Endodermal cell (in vitro differentiated cells): ENCODE measurements around the gene PRSS36. TPM values are rescaled to one million over a fixed set of nuclear protein-coding genes. Genes with fewer than 3 reads are reported as not detected.

ENCODE experiments used
- DNase-seq: peaks from one replicate; pipeline ENCODE4 v3.0.0-alpha.2; 2017
- H3K27ac ChIP-seq: 2 replicates; pipeline ENCODE4 v1.5.1; 2013; ENCODE audit warnings: mild to moderate bottlenecking, low read depth, low read length, moderate library complexity
- H3K27me3 ChIP-seq: 2 replicates; pipeline ENCODE4 v1.6.1; 2013; ENCODE audit warnings: mild to moderate bottlenecking, low read length, moderate library complexity; ENCODE audit not compliant: insufficient read depth, control insufficient read depth, poor library complexity, severe bottlenecking
- H3K36me3 ChIP-seq: 2 replicates; pipeline ENCODE4 v1.7.0; 2013; ENCODE audit warnings: mild to moderate bottlenecking, low read length, moderate library complexity; ENCODE audit not compliant: control insufficient read depth, insufficient read depth
- H3K4me1 ChIP-seq: one replicate; pipeline ENCODE4 v1.7.0; 2013; ENCODE audit warnings: low read length; ENCODE audit not compliant: control insufficient read depth, insufficient read depth
- H3K4me3 ChIP-seq: 2 replicates; pipeline ENCODE4 v1.5.1; 2013; ENCODE audit warnings: mild to moderate bottlenecking, low read length, moderate library complexity
- H3K9ac ChIP-seq: 2 replicates; pipeline ENCODE4 v1.6.1; 2013; ENCODE audit warnings: mild to moderate bottlenecking, low read length, moderate library complexity; ENCODE audit not compliant: poor library complexity, severe bottlenecking; ENCODE audit errors: extremely low read depth
- H3K9me3 ChIP-seq: 2 replicates; pipeline ENCODE4 v1.6.1; 2013; ENCODE audit warnings: mild to moderate bottlenecking, low read length, moderate library complexity; ENCODE audit not compliant: control insufficient read depth
- H3K27ac Mint-ChIP-seq: 2 replicates; pipeline ENCODE4 v1.8.0; 2020; ENCODE audit warnings: mixed read lengths
- H3K27me3 Mint-ChIP-seq: 2 replicates; pipeline ENCODE4 v1.8.0; 2021; ENCODE audit warnings: mild to moderate bottlenecking, mixed read lengths; ENCODE audit not compliant: insufficient read depth
- H3K36me3 Mint-ChIP-seq: 2 replicates; pipeline ENCODE4 v1.8.0; 2020; ENCODE audit warnings: low read depth, mixed read lengths
- H3K4me1 Mint-ChIP-seq: 2 replicates; pipeline ENCODE4 v1.8.0; 2020; ENCODE audit warnings: mixed read lengths
- H3K4me3 Mint-ChIP-seq: 2 replicates; pipeline ENCODE4 v1.8.0; 2020; ENCODE audit warnings: mild to moderate bottlenecking, moderate library complexity, mixed read lengths
- H3K9me3 Mint-ChIP-seq: 2 replicates; pipeline ENCODE4 v1.8.0; 2020; ENCODE audit warnings: mild to moderate bottlenecking, mixed read lengths
- CTCF ChIP-seq: fragments of 200-600 bp; sonication (generic); conservative IDR thresholded peaks from 2 replicates; pipeline ENCODE4 v1.5.0; 2021; ENCODE audit warnings: antibody characterized with exemption, mild to moderate bottlenecking
- WGBS, 2 experiments: methylation state at CpG; one replicate each; pipeline versions ENCODE4 v1.1.5 to v1.1.7; 2013; ENCODE audit warnings: missing lambda C conversion rate in 2 of 2, mixed read lengths in 1 of 2; ENCODE audit not compliant: insufficient coverage in 1 of 2, insufficient read length in 1 of 2; 5-methylcytosine and 5-hydroxymethylcytosine counted together
- total RNA-seq, 2 donors: library from RNA; stranded (reverse); fragmentation: NEBNext Ultra II Directional in 1 of 2; extraction: Animal tissue kit (Norgen Biotek cat#: 25700) in 1 of 2; gene quantifications; 2 replicates in 1 of 2; 3 replicates in 1 of 2; pipeline ENCODE4 v1.2.1, GENCODE V29; 2021

Gene PRSS36
- total RNA-seq, 2 donors from 2014 or later: 0.22 to 0.71 TPM

GRCh38 chr16:31129568-31130335 is 20.1 kb downstream of the PRSS36 start:
- TF ChIP-seq CTCF: no peak
- Histone ChIP-seq H3K27me3 (no peaks in the 10 kb centered on the region), H3K27ac (no peak overlapping the region), H3K9ac (no peak overlapping the region), H3K9me3 (no peaks in the 10 kb centered on the region), H3K4me1 (peaks cover 10% of the 10 kb centered on the region), H3K4me3 (no peak overlapping the region), H3K36me3 (peaks cover 19% of the 10 kb centered on the region)
- H3K4me1 Mint-ChIP-seq: peaks cover 21% of the 10 kb centered on the region
- H3K9me3 Mint-ChIP-seq: no peaks in the 10 kb centered on the region
- no peak overlapping the region for H3K4me3 Mint-ChIP-seq
- peak overlapping the region; percentile 66 for H3K27ac Mint-ChIP-seq
- H3K36me3 Mint-ChIP-seq: peaks cover 26% of the 10 kb centered on the region
- DNase-seq: no peak
- no peaks in the 10 kb centered on the region for H3K27me3 Mint-ChIP-seq
- 92 to 94% methylated on average over 25 to 29 of the region's 29 CpGs for WGBS, 2 experiments

DNA sequence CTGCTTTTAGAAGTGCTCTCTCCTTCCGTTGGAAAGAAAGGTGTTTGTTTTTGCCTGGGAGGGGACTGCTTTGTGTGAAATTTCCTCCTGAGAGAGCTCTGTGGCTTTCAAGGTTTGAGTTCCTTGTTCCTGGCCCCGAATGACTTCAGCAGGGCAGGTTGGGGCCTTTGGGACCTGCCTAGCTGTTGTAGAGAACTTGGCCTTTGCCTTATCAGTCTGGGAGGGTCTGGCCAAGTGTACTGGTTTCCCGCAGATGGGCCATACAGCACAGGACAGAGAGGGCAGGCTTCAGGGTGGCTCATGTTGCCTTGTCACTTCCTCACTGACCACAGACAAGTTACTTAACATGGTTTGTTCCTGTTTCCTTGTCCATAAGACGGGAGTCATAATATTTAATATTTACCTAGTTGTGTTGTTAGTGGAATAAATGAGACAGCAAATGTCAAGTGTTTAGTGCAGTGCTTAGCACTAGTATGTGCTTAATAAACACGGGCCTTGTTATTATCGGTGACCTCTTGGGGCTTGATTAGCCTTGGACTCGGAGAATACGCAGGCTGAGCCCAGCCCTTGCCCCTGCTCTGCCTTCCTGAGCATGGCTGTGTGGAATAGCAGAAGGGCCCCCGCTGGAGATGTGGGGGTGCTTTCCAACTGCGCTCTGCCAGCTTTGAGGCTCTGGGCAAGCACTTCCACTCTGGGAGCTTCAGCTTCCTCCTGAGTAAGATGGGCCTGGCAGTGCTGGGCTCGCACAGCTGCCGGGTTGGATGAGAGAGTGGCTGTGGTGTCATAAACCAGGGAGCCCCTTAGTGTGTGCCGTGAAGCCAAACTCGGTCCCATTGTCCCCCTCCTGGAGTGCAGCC is 20.9 kb downstream of the PRSS36 start:
- 91 to 99% methylated on average over 10 to 14 of the region's 14 CpGs for WGBS, 2 experiments
- H3K4me1 Mint-ChIP-seq: peaks cover 15% of the 10 kb centered on the region
- peaks cover 30% of the 10 kb centered on the region for H3K36me3 Mint-ChIP-seq
- H3K36me3 ChIP-seq: peaks cover 19% of the 10 kb centered on the region
- H3K27me3 Mint-ChIP-seq: no peaks in the 10 kb centered on the region
- DNase-seq: no peak
- H3K4me1 ChIP-seq: peaks cover 7% of the 10 kb centered on the region
- H3K4me3 ChIP-seq: no peak overlapping the region
- no peak for TF ChIP-seq CTCF
- H3K9ac ChIP-seq: no peak overlapping the region
- H3K27me3 ChIP-seq: no peaks in the 10 kb centered on the region
- no peak overlapping the region for H3K27ac Mint-ChIP-seq
- H3K4me3 Mint-ChIP-seq: no peak overlapping the region
- H3K27ac ChIP-seq: no peak overlapping the region
- H3K9me3 Mint-ChIP-seq: no peaks in the 10 kb centered on the region
- H3K9me3 ChIP-seq: no peaks in the 10 kb centered on the region

DNA sequence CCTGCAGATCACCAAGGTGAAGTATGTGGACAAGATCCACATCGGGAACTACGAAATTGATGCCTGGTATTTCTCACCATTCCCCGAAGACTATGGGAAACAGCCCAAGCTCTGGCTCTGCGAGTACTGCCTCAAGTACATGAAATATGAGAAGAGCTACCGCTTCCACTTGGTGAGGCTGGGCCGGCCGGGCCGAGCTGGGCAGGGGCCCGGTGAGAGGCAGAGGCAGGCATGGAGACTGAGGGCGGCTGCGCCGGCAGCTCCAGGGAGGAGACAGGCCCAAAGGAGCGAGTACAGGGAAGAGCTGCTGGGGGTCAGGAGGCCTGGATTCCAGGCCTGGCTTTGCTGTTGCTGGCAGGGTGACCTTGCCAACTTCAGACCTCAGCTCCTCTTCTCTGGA is 22.7 kb downstream of the PRSS36 start:
- Mint-ChIP-seq H3K9me3 (no peaks in the 10 kb centered on the region), H3K4me3 (no peak overlapping the region), H3K27me3 (no peaks in the 10 kb centered on the region), H3K36me3 (peaks cover 23% of the 10 kb centered on the region), H3K27ac (no peak overlapping the region), H3K4me1 (peaks cover 5% of the 10 kb centered on the region)
- no peaks in the 10 kb centered on the region for H3K9me3 ChIP-seq
- H3K9ac ChIP-seq: no peak overlapping the region
- no peaks in the 10 kb centered on the region for H3K27me3 ChIP-seq
- H3K36me3 ChIP-seq: peaks cover 23% of the 10 kb centered on the region
- H3K4me1 ChIP-seq: no peaks in the 10 kb centered on the region
- TF ChIP-seq CTCF: no peak
- no peak overlapping the region for H3K4me3 ChIP-seq
- no peak for DNase-seq
- H3K27ac ChIP-seq: no peak overlapping the region
- 88 to 97% methylated on average over 13 of the region's 13 CpGs for whole genome bisulfite sequencing, 2 experiments
